Measurements from ENCODE around the gene KSR2. TPM values are rescaled to one million over a fixed set of nuclear protein-coding genes. Genes with fewer than 3 reads are reported as not detected.

The KSR2 gene
- total RNA-seq, 2 donors from 2014 or later: 1.1 to 2.0 TPM

DNA sequence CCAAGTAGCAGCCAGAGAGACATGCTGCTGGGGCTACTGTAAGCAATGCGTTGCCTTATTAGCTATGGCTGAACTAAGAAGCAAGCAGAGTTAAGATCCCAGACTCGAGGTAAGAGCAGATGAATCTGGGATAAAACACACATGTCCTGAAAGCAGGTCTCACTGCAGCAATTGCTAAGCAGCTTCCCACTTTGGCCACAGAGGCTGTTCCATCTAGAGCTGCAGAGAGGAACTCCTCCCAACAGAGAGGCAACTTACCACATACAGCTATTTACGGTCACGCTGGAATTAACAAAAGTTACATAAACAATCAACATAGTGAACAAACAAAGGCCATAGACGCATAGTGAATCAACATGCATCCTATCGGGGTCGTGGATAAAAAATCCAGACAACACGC lies 90.2 kb downstream of the KSR2 start:
- Histone ChIP-seq H3K27ac (ENCODE audit: low read depth, low read length) (peak overlapping the region; percentile 48), H3K9ac (ENCODE audit: extremely low read depth, low read length, poor library complexity, severe bottlenecking) (no peak overlapping the region), H3K9me3 (ENCODE audit: control insufficient read depth, low read length) (no peaks in the 10 kb centered on the region), H3K36me3 (ENCODE audit: control insufficient read depth, insufficient read depth, low read length) (no peaks in the 10 kb centered on the region), H3K4me1 (ENCODE audit: control insufficient read depth, insufficient read depth, low read length) (peaks cover 6% of the 10 kb centered on the region), H3K27me3 (ENCODE audit: control insufficient read depth, insufficient read depth, low read length, poor library complexity, severe bottlenecking) (no peaks in the 10 kb centered on the region), H3K4me3 (ENCODE audit: low read length) (no peak overlapping the region)
- peaks cover 15% of the 10 kb centered on the region for H3K4me1 Mint-ChIP-seq
- TF ChIP-seq, protein P1, sequence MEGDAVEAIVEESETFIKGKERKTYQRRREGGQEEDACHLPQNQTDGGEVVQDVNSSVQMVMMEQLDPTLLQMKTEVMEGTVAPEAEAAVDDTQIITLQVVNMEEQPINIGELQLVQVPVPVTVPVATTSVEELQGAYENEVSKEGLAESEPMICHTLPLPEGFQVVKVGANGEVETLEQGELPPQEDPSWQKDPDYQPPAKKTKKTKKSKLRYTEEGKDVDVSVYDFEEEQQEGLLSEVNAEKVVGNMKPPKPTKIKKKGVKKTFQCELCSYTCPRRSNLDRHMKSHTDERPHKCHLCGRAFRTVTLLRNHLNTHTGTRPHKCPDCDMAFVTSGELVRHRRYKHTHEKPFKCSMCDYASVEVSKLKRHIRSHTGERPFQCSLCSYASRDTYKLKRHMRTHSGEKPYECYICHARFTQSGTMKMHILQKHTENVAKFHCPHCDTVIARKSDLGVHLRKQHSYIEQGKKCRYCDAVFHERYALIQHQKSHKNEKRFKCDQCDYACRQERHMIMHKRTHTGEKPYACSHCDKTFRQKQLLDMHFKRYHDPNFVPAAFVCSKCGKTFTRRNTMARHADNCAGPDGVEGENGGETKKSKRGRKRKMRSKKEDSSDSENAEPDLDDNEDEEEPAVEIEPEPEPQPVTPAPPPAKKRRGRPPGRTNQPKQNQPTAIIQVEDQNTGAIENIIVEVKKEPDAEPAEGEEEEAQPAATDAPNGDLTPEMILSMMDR (conservative IDR thresholded peaks at IDR 0.05): no peak
- 85 to 91% methylated on average over 6 to 8 of the region's 8 CpGs for WGBS, 2 experiments (ENCODE audit: insufficient coverage in 1 of 2, insufficient read length in 1 of 2)
- no peaks in the 10 kb centered on the region for H3K9me3 Mint-ChIP-seq
- peaks cover 9% of the 10 kb centered on the region for H3K27me3 Mint-ChIP-seq (ENCODE audit: insufficient read depth)
- peak; percentile 54 for DNase-seq
- H3K27ac Mint-ChIP-seq: no peak overlapping the region
- H3K4me3 Mint-ChIP-seq: no peak overlapping the region
- H3K36me3 Mint-ChIP-seq (ENCODE audit: low read depth): no peaks in the 10 kb centered on the region

DNA sequence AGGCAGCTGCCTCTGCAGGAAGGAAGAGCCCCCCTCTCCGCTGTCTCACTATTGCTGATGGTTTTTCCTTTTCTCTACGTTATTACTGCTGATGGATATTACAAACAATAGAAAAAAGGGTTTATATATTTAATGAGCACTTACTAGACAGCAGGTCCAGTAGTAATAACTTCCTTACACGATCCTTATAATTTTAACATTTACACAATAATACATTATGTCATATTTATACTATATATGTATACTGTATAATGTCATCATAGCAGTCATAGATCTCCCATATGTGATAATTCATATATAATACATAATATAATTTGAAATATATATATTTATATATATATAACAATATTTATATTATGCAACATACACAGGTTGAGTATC lies 92.4 kb downstream of the KSR2 start:
- Histone ChIP-seq H3K36me3 (ENCODE audit: control insufficient read depth, insufficient read depth, low read length) (no peaks in the 10 kb centered on the region), H3K27me3 (ENCODE audit: control insufficient read depth, insufficient read depth, low read length, poor library complexity, severe bottlenecking) (no peaks in the 10 kb centered on the region), H3K9ac (ENCODE audit: extremely low read depth, low read length, poor library complexity, severe bottlenecking) (no peak overlapping the region), H3K27ac (ENCODE audit: low read depth, low read length) (peak overlapping the region; percentile 94), H3K4me1 (ENCODE audit: control insufficient read depth, insufficient read depth, low read length) (peaks cover 6% of the 10 kb centered on the region), H3K9me3 (ENCODE audit: control insufficient read depth, low read length) (no peaks in the 10 kb centered on the region), H3K4me3 (ENCODE audit: low read length) (no peak overlapping the region)
- peaks cover 5% of the 10 kb centered on the region for H3K27me3 Mint-ChIP-seq (ENCODE audit: insufficient read depth)
- H3K4me3 Mint-ChIP-seq: peak overlapping the region; percentile 31
- no peak for DNase-seq
- H3K4me1 Mint-ChIP-seq: peaks cover 15% of the 10 kb centered on the region
- no CpG with 5 or more reads among the region's 3 CpGs for WGBS, 2 experiments (ENCODE audit: insufficient coverage in 1 of 2, insufficient read length in 1 of 2)
- TF ChIP-seq, protein P1 (conservative IDR thresholded peaks at IDR 0.05): no peak
- no peaks in the 10 kb centered on the region for H3K36me3 Mint-ChIP-seq (ENCODE audit: low read depth)
- no peaks in the 10 kb centered on the region for H3K9me3 Mint-ChIP-seq
- no peak overlapping the region for H3K27ac Mint-ChIP-seq

DNA sequence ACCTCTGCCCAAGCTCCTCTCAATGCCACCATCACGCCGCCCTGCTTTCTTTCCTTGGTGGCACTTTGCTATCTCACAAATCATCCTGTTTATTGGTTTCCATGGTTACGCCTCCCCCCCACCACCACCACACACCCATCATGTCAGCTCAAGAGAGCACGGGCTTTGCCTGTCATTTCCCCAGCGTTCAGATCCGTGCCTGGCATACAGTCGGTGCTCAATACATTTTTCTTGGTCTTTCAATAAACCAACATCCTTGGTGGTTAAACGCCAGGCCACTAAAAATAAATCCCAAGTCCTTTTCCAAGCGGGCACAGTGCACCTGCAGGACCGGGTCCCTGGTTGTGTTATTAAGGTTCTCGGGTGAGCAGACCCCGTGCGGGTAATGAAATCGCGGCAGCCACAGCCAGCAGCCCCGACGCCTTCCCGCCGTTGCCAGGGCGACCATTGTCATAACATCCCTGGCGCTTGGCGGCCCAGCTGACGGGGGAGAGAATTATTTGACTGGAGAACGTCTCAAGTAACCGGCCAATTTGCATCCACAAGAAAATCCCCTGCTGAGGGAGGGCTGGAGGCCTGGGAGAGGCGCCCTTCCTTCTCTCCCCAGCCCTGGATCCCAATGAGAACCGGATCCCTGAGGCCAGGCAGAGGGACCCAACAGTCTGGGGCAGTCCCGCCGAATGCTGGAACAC lies 92.9 kb downstream of the KSR2 start:
- no peaks in the 10 kb centered on the region for H3K36me3 ChIP-seq (ENCODE audit: control insufficient read depth, insufficient read depth, low read length)

More for the DNA sequence above, 92.9 kb downstream of the KSR2 start:
- peak overlapping the region; percentile 94 for H3K27ac ChIP-seq (ENCODE audit: low read depth, low read length)
- Mint-ChIP-seq H3K36me3 (ENCODE audit: low read depth) (no peaks in the 10 kb centered on the region), H3K27me3 (ENCODE audit: insufficient read depth) (peaks cover 5% of the 10 kb centered on the region), H3K27ac (peak overlapping the region; percentile 35), H3K9me3 (no peaks in the 10 kb centered on the region), H3K4me3 (peak overlapping the region; percentile 31), H3K4me1 (peaks cover 15% of the 10 kb centered on the region)
- H3K4me1 ChIP-seq (ENCODE audit: control insufficient read depth, insufficient read depth, low read length): peaks cover 6% of the 10 kb centered on the region
- WGBS, 2 experiments (ENCODE audit: insufficient coverage in 1 of 2, insufficient read length in 1 of 2): 22 to 29% methylated on average over 12 to 29 of the region's 29 CpGs
- no peaks in the 10 kb centered on the region for H3K27me3 ChIP-seq (ENCODE audit: control insufficient read depth, insufficient read depth, low read length, poor library complexity, severe bottlenecking)
- H3K9me3 ChIP-seq (ENCODE audit: control insufficient read depth, low read length): no peaks in the 10 kb centered on the region
- H3K9ac ChIP-seq (ENCODE audit: extremely low read depth, low read length, poor library complexity, severe bottlenecking): peak overlapping the region; percentile 36
- TF ChIP-seq, protein P1 (conservative IDR thresholded peaks at IDR 0.05): no peak
- peak; percentile 96 for DNase-seq
- no peak overlapping the region for H3K4me3 ChIP-seq (ENCODE audit: low read length)

Data from endodermal cell (in vitro differentiated cells).